Measurements from ENCODE around the gene MAP1LC3B2.

MAP1LC3B2 gene

GRCh38 chr12:116535241-116535640, 23.9 kb upstream of the MAP1LC3B2 start:
- no peak overlapping the region for H3K4me3 ChIP-seq (replicated peaks in 1 of 2; ENCODE audit: low read depth in 2 of 2, low read length in 2 of 2)
- no peak for DNase-seq (ENCODE audit: low read depth in 2 of 2)
- no peak for TF ChIP-seq CTCF (IDR thresholded peaks at IDR 0.05; ENCODE audit: low read depth, low read length)

- no peak overlapping the region for H3K4me3 ChIP-seq (replicated peaks in 1 of 2; ENCODE audit: low read depth in 2 of 2, low read length in 2 of 2)
- DNase-seq (ENCODE audit: low read depth in 2 of 2): no peak
- no peak for TF ChIP-seq CTCF (IDR thresholded peaks at IDR 0.05; ENCODE audit: low read depth, low read length)
These were observed 21.9 kb upstream of the MAP1LC3B2 start for GRCh38 chr12:116537101-116537904.

GRCh38 chr12:116538076-116538591, 21.0 kb upstream of the MAP1LC3B2 start:
- H3K4me3 ChIP-seq (replicated peaks in 1 of 2; ENCODE audit: low read depth in 2 of 2, low read length in 2 of 2): no peak overlapping the region
- no peak for TF ChIP-seq CTCF (IDR thresholded peaks at IDR 0.05; ENCODE audit: low read depth, low read length)
- no peak for DNase-seq (ENCODE audit: low read depth in 2 of 2)

- TF ChIP-seq CTCF (IDR thresholded peaks at IDR 0.05; ENCODE audit: low read depth, low read length): no peak
- H3K4me3 ChIP-seq (replicated peaks in 1 of 2; ENCODE audit: low read depth in 2 of 2, low read length in 2 of 2): no peak overlapping the region
- no peak for DNase-seq (ENCODE audit: low read depth in 2 of 2)
These were observed 20.4 kb upstream of the MAP1LC3B2 start for GRCh38 chr12:116538682-116539305.

- H3K4me3 ChIP-seq (replicated peaks in 1 of 2; ENCODE audit: low read depth in 2 of 2, low read length in 2 of 2): no peak overlapping the region
- no peak for TF ChIP-seq CTCF (IDR thresholded peaks at IDR 0.05; ENCODE audit: low read depth, low read length)
- DNase-seq (ENCODE audit: low read depth in 2 of 2): peak; percentile 14 to 44
These were observed 19.8 kb upstream of the MAP1LC3B2 start for GRCh38 chr12:116539361-116539771.

- no peak for TF ChIP-seq CTCF (IDR thresholded peaks at IDR 0.05; ENCODE audit: low read depth, low read length)
- no peak overlapping the region for H3K4me3 ChIP-seq (replicated peaks in 1 of 2; ENCODE audit: low read depth in 2 of 2, low read length in 2 of 2)
- DNase-seq (ENCODE audit: low read depth in 2 of 2): peak; percentile 24 to 80
These were observed 19.2 kb upstream of the MAP1LC3B2 start for GRCh38 chr12:116539905-116540482.

All from cardiac fibroblast (primary cell).